GM12865 (cell line): ENCODE data around the gene RNF145.

Source experiments
- DNase-seq: peaks from one replicate; pipeline ENCODE4 v3.0.0; 2010; ENCODE audit warnings: low read depth
- H3K4me3 ChIP-seq: 2 replicates; pipeline ENCODE4 v1.5.1; 2011; ENCODE audit warnings: mild to moderate bottlenecking, low read depth, low read length, control low read depth
- CTCF ChIP-seq: IDR thresholded peaks from 2 replicates; pipeline ENCODE4 v1.5.1; 2011; ENCODE audit warnings: low read length, control low read depth, low read depth, inconsistent platforms; ENCODE audit not compliant: insufficient read depth; ENCODE audit errors: missing control alignments

RNF145 gene

GRCh38 chr5:159181152-159181551, 28.2 kb downstream of the RNF145 start:
- DNase-seq: peak; percentile 57
- no peak overlapping the region for H3K4me3 ChIP-seq
- TF ChIP-seq CTCF: no peak

- no peak for TF ChIP-seq CTCF
- H3K4me3 ChIP-seq: no peak overlapping the region
- DNase-seq: no peak
These were observed 29.6 kb downstream of the RNF145 start for GRCh38 chr5:159179529-159180305.

- H3K4me3 ChIP-seq: no peak overlapping the region
- peak; percentile 75 for DNase-seq
- no peak for TF ChIP-seq CTCF
These were observed 30.4 kb downstream of the RNF145 start for GRCh38 chr5:159178978-159179377.

- H3K4me3 ChIP-seq: no peak overlapping the region
- DNase-seq: no peak
- no peak for TF ChIP-seq CTCF
These were observed 33.8 kb downstream of the RNF145 start for GRCh38 chr5:159175547-159175946.

GRCh38 chr5:159174511-159175168, 34.7 kb downstream of the RNF145 start:
- no peak for TF ChIP-seq CTCF
- no peak overlapping the region for H3K4me3 ChIP-seq
- no peak for DNase-seq

GRCh38 chr5:159171274-159171673, 38.1 kb downstream of the RNF145 start:
- no peak for TF ChIP-seq CTCF
- no peak for DNase-seq

GRCh38 chr5:159170021-159170420, 39.3 kb downstream of the RNF145 start:
- no peak for DNase-seq
- no peak for TF ChIP-seq CTCF
- H3K4me3 ChIP-seq: no peak overlapping the region

More at GRCh38 chr5:159171274-159171673, 38.1 kb downstream of the RNF145 start:
- H3K4me3 ChIP-seq: no peak overlapping the region
